ENCODE results near the gene TRABD2A.

- TF ChIP-seq CTCF (IDR thresholded peaks at IDR 0.05; ENCODE audit: insufficient read depth, low read length) (no peak), SPI1 (IDR thresholded peaks at IDR 0.05; ENCODE audit: borderline replicate concordance, low read depth) (no peak), REST (IDR thresholded peaks at IDR 0.05; ENCODE audit: insufficient replicate concordance, low read depth) (no peak), POLR2AphosphoS5 (IDR thresholded peaks at IDR 0.05; ENCODE audit: low read depth) (no peak)
Measured at GRCh38 chr2:84878896-84879583, 1.8 kb downstream of the TRABD2A start.
